ENCODE measurements around the gene KRT38.
"Not testable (repeated sequence)": the region's sequence is repeated elsewhere in the genome, so short reads cannot be mapped to it uniquely, and the experiment has no call there.

Gene KRT38

GRCh38 chr17:41462705-41463104 is 21.9 kb upstream of the KRT38 start:
- no peak for DNase-seq (ENCODE audit: low read depth in 2 of 2)

GRCh38 chr17:41457676-41458075 is 16.9 kb upstream of the KRT38 start:
- DNase-seq (ENCODE audit: low read depth in 2 of 2): no peak

GRCh38 chr17:41456204-41456603 is 15.4 kb upstream of the KRT38 start:
- DNase-seq (ENCODE audit: low read depth in 2 of 2): no peak

GRCh38 chr17:41455236-41455635 is 14.5 kb upstream of the KRT38 start:
- DNase-seq (ENCODE audit: low read depth in 2 of 2): no peak

- no peak for DNase-seq (ENCODE audit: low read depth in 2 of 2)
These were observed 12.3 kb upstream of the KRT38 start for GRCh38 chr17:41453066-41453465.

- DNase-seq (ENCODE audit: low read depth in 2 of 2): no peak
These were observed 11.5 kb upstream of the KRT38 start for GRCh38 chr17:41452281-41452680.

- no peak for DNase-seq (ENCODE audit: low read depth in 2 of 2)
These were observed 10.5 kb upstream of the KRT38 start for GRCh38 chr17:41451154-41451728.

GRCh38 chr17:41449008-41449407 is 8.2 kb upstream of the KRT38 start:
- no peak for DNase-seq (ENCODE audit: low read depth in 2 of 2)

- no peak for DNase-seq (ENCODE audit: low read depth in 2 of 2)
These were observed 7.7 kb upstream of the KRT38 start for GRCh38 chr17:41448506-41448905.

- no peak for DNase-seq (ENCODE audit: low read depth in 2 of 2)
These were observed 6.0 kb upstream of the KRT38 start for GRCh38 chr17:41446806-41447205.

- DNase-seq (ENCODE audit: low read depth in 2 of 2): no peak
These were observed 3.9 kb upstream of the KRT38 start for GRCh38 chr17:41444640-41445039.

- DNase-seq (ENCODE audit: low read depth in 2 of 2): no peak
These were observed 3.4 kb upstream of the KRT38 start for GRCh38 chr17:41444186-41444585.

- DNase-seq (ENCODE audit: low read depth in 2 of 2): no peak
These were observed 2.0 kb upstream of the KRT38 start for GRCh38 chr17:41442739-41443138.

- no peak for DNase-seq (ENCODE audit: low read depth in 2 of 2)
These were observed 1.4 kb downstream of the KRT38 start for GRCh38 chr17:41439375-41439774.

- DNase-seq (ENCODE audit: low read depth in 2 of 2): no peak
These were observed 3.0 kb downstream of the KRT38 start for GRCh38 chr17:41437769-41438168.

GRCh38 chr17:41437254-41437653 is 3.5 kb downstream of the KRT38 start:
- no peak for DNase-seq (ENCODE audit: low read depth in 2 of 2)

- no peak for DNase-seq (ENCODE audit: low read depth in 2 of 2)
These were observed 6.4 kb downstream of the KRT38 start for GRCh38 chr17:41434415-41434814.

- DNase-seq (ENCODE audit: low read depth in 2 of 2): no peak
These were observed 6.8 kb downstream of the KRT38 start for GRCh38 chr17:41434005-41434404.

- no peak for DNase-seq (ENCODE audit: low read depth in 2 of 2)
These were observed 7.2 kb downstream of the KRT38 start for GRCh38 chr17:41433586-41433985.

GRCh38 chr17:41430376-41430775 is 10.4 kb downstream of the KRT38 start:
- not testable (repeated sequence) for DNase-seq (ENCODE audit: low read depth in 2 of 2)

GRCh38 chr17:41429667-41430066 is 11.1 kb downstream of the KRT38 start:
- no peak for DNase-seq (ENCODE audit: low read depth in 2 of 2)

- no peak for DNase-seq (ENCODE audit: low read depth in 2 of 2)
These were observed 12.0 kb downstream of the KRT38 start for GRCh38 chr17:41428591-41429291.

- DNase-seq (ENCODE audit: low read depth in 2 of 2): no peak
These were observed 16.6 kb downstream of the KRT38 start, which contains the start of gene KRT37 for GRCh38 chr17:41424111-41424635. TSS of gene KRT37 (minus strand) at chr17:41424585. CDS start at chr17:41424523, 62 bp downstream.
